GM11168 (cell line): Measurements from ENCODE around the gene KATNIP.

ENCODE experiments used
- in situ Hi-C: fragments of 300-500 bp; cut with MboI; formaldehyde crosslinking; loops from one replicate; pipeline ENCODE4 v1.12.0; 2022; ENCODE audit warnings: low sequenced_read_pairs; ENCODE audit not compliant: unreplicated experiment

The KATNIP gene

DNA sequence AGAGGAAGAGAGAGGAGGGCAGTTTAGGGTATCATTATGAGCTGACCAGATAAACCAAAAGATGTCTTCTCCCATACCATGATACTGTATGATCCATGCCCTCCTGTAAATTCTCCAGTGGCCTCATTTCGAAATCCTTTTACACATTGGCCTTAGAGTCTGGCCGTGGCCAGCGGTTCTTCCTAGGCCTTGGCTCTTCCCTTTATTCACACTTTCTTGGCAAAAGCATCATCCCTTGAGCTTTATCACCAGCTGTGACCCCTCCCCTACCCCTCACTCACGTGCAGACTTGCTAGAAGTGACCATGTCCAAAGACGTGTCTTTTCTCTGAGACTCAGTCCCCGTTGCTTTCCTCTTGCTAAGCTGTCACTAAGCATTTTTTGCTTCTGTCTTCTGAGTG is 22.8 kb downstream of the KATNIP start:
- in situ Hi-C loops: no loop called here

DNA sequence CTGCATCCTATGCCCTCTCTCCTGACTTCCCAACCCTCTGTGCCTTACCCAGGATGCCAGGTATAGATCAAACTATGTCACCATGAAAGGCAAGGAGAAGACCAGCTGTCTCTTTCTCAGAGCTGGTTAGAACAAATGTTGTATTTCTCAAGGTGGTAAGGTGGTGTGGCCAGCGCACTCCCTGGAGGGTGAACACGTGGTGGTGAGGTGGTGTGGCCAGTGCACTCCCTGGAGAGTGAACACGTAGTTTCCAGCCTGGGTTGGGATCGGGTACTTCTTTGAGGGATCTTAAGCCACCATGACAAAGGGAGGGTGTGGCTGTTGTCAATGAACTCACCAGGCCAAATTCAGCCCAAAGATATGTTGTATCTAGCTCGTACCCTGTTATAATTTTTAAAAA is 26.8 kb downstream of the KATNIP start:
- in situ Hi-C loops: no loop called here

DNA sequence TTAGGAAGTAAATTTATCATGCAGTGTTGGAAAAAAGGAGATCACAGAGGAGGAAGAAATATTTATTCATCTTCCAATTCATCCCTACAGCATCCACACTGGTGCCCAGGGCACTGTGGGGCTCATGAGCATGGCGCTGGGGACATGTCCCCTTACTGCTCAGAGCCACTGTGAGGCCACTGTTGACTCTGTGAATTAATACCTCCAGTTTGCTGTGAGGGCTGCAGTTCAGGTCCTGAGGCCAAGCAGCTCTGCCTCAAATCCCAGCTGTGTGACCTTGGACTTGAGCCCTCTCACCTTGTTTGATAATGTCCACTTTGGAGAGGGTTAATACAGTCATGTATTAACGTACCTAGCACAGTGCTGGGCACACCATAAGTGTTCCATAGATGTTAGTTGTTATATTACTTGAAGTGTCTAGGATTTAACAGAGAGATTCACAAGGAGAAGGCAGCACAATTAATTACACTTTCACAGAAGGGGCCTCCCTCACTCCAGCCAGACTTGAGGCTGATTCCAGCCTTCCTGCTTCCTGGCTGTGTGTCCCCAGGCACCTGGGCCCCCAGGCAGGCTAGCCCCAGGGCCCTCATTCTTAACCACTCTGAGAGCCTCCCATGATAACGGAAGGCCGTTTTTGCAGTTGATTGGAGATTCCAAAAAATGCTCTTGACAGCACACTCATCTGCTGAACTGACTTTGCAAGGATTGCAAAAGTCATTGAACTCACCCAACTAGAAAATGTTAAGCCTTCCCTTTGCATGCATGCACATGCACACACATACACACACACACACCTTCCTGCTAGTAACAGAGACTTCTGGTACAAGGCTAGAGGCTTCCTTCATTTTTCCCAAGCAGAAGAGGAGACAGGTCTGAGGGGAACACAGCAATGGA is 29.4 kb downstream of the KATNIP start:
- in situ Hi-C loops: no loop called here

DNA sequence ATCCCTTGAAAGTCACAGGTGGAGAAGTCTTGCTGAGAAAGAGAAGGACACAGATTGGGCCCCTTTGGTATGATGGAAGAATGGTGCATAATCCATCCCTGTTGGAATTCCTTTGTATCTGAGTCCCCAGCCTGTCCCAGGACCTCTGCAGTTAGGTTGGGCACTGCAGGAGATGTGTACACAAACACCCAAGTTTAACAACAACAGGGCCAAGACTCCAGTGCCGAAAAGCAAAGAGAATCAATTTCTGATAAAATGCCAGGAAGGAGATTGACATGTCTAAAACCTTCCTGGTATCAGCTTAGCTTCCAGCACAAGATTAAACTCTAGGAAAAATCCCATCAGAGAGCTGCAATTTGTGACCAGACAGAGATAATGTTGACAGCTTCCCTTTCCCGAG is 32.9 kb downstream of the KATNIP start:
- in situ Hi-C loops: no loop called here

DNA sequence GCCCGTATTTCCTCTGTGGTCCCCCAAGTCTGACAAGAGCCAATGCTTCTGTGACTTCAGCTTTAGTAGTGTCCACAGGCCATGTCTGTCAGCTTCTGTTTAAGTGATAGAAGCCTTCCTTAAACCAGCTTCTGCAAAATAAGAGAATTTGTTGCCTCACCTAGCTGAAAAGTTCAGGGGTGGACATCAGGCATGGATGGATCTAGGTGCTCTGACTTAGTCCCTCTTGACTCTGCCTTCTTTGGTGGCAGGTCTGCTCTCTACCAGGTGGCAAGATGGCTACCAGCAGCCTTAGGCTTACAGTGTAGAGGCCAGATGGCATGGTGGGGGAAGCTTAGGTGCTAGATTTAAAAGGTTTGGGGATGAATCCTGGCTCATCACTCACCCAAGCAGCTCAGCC is 33.7 kb downstream of the KATNIP start:
- in situ Hi-C loops: no loop called here

DNA sequence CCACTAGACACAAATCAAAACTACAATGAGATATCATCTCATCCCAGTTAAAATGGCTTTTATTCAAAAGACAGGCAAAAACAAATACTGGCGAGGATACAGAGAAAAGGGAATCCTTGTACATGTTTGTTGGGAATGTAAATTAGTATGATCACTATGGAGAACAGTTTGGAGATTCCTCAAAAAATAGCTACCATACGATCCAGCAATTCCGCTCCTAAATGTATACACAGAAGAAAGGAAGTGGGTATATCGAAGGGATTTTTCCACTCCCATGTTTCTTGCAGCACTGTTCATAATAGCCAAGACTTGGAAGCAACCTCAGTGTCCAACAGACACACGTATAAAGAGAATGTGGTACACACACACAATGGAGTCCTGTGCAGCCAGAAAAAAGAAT is 35.3 kb downstream of the KATNIP start:
- in situ Hi-C loops: no loop called here

DNA sequence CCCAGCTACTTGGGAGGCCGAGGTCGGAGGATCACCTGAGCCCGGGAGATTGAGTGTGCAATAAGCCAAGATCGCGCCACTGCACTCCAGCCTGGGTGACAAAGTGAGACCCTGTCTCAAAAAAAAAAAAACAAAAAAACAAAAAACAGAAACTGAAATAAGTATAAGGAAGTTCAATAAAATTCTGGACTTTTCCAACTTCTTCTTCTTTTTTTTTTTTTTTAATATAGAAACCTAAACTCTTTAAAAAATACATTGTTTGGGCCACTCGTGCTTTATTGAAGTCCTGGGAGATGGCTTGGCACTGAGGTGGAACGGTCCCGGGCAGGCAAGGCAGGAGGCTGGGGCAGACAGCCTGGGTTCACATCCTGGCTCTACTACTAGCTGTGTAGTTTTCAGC is 36.8 kb downstream of the KATNIP start:
- in situ Hi-C loops: no loop called here

DNA sequence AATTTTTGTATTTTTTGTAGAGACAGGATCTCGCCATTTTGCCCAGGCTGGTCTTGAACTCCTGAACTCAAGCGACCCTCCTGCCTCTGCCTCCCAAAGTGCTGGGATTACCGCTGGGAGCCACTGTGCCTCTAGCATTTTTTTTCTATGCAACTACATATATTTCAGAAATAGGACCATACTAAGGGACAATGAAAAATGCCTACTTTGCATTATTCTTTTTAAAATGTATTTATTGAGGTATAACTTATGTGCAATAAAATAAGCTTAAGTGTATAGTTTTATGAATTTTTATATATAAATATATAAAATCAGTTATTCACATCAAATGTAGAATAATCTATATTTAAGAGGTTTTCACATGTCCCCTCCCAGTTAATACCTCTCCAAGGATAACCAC is 38.1 kb downstream of the KATNIP start:
- in situ Hi-C loops: no loop called here

DNA sequence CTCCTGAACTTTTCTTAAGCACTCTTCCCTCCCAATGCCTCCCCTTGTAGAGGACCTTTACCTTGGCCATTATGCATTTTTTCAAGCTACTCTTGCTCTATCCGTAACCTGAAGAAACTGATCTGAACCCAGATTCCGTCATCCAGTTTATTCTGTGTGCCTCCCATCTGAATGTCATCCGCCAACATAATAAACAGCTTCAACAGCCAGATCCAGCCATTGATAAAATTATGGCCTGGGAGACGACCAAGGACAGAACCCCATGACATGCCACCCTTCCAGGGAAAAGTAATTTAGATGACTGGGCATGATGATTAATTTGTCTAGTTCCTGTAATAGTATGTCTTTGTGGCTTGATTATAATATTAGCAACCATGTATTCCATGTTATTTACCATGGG is 41.9 kb downstream of the KATNIP start:
- in situ Hi-C loops: no loop called here

DNA sequence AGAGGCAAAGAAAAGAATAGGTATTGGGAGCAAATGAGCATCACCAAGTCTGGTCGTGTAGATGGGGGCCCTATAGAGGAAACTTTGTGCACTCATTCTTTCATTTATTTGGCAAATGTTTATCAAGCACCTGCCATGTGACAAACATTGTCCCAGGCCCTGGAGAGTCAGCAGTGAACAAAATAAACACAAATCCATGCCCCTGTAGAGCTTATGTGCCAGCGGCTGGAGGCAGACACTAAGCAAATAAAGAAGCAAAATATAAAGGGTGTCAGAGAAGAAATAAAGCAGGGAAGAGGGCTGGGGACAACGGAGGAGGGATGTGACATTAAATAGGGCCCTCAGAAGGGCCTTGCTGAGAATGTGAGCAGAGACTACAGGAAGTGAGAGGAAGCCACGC is 45.5 kb downstream of the KATNIP start:
- in situ Hi-C loops: no loop called here

DNA sequence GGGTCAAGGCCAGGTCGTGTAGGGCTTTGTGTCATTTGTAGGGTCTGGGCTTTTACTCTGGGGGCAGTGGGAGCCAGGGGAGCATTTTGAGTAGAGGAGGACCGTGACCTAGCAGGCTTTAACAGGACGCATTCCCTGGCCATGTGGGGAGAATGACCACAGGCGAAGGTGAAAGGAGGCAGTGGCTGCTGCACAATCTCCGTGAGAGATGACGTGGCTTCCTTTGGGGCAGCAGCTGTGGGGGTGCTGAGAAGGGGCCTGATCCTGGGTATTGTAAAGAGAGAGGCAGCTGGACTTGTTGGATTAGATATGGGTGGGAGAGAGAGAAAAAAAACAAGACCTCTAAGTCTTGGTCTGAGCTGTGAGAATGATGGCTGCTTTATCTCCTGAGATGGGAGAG is 46.0 kb downstream of the KATNIP start:
- in situ Hi-C loops: no loop called here

DNA sequence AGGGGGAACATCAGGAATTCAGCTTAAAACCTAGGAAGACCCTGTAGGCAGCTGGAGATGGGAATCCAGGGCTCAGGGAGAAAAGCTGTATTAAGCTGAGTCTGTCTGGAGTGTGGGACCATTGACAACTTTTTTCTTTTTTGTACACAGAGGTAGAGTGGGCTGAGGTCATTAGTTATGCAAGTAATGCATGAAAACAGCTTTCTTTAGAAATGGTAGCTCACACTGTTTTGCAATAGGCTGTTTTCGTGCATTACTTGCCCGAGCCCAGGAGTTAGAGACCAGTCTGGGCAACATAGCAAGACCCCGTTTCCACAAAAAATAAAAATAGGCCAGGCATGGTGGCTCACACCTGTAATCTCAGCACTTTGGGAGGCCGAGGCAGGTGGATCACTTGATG is 46.5 kb downstream of the KATNIP start:
- in situ Hi-C loops: no loop called here

DNA sequence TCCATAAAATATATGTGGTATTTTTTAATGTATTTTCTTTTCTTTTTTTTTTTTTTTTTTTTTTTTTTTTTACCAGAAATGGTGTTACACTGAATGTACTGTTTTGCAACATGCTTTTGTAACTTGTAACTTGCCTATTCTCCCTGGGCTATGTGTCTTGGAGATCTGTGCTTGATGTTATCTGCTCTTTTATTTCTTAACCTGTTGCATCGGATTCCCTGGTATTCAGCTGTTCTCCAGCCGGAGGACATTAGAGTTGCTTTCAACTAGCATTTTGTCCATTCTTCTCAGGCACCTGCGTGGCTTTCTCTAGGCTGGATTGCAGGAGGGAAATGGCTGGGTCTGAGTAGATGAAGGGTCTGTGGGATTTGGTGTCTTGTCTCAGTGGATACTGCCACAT is 47.4 kb downstream of the KATNIP start:
- in situ Hi-C loops: no loop called here

DNA sequence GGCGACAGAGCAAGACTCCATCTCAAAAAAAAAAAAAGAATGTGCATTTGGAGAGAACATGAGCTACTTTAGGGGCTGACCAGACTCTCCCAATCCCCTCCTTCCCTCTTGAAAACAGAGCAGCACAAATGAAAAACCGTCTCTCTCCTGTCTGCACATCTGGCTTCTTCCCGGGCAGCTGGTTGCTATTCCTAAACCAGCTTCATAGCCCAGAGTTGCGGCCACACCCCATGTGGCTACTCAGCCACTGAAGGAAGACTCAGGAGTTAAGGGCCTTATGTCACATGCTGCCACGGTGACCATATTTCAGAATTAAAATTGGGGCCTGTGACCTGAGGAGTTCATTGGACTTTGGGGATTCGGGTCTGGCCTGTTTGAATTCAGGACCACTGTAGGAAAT is 48.3 kb downstream of the KATNIP start:
- in situ Hi-C loops: no loop called here

DNA sequence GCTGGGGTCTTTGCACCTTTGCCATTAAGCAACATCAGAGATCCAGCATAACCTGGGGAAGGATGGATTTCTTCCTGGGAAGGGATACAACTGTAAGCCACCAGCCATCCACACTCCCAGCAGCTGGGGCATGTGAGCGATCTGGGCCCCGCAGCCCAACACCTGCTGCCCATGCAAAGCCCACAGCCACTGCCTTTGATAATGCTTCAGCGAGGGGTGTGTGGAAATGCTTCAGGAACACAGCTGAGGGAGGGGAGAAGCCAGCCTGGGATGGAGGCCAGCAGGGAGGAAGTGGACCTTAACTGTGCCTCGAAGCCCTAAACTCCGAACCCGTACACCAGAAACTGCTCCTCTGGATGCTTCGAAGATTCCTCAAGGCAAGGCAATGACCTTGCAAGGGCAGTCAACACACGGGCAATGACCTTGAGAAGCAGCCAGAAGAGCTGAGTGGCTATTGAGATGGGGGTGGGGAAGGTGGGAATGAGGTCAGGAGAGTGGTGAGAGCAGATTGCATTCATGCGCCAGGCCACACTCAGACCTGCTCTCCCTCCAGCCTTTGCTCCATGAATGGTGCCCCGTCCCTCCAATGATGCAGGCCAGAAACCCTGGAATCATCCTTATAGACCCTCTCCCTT is 49.1 kb downstream of the KATNIP start:
- in situ Hi-C loops: no loop called here

DNA sequence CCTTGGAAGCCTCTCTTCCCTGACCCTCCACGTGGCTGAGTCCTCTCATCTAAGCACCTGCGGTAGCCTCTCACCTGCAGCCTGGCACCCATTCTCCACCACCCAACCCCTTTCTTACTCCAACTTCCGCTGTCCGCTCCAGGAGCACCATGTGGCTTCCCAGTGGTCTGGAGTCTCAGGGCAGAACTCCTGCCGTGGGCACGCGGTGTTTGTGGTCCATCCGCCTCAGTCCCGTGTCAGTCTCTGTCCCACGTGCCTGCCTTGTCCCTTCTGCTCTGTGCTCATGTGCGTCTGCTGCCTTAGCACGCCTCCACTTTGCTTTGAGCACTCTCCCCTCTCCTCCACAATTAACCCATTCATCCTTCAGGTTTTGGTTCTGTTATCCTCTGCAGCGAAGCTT is 49.7 kb downstream of the KATNIP start:
- in situ Hi-C loops: no loop called here
